NK-92 (cell line): ENCODE data around the gene GALNT7.
"Not testable (repeated sequence)": the region's sequence is repeated elsewhere in the genome, so short reads cannot be mapped to it uniquely, and the experiment has no call there.

Experiments
- DNase-seq: peaks from one replicate; lab custom pipeline; 2025; ENCODE audit not compliant: unreplicated experiment; lab: John Stamatoyannopoulos, UW

GALNT7 gene

DNA sequence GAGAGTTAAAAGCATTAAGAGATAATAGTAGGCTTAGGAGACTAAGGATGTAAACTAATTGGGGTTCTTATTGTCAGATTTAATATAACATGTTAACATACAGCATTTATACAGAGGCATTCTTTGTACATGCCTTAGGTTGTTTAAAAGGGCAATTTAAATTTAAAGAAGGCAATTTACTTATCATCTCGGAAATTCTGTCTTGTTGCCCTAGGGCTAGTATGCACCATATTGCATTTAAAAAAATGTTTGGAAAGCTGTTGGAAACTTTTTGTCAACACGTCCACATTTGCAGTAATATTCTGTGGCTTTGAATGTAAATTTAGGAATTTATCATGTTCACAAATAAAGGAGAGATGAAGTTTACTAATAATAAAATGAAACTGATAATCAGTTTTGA lies 25.5 kb downstream of the GALNT7 start:
- no peak for DNase-seq

DNA sequence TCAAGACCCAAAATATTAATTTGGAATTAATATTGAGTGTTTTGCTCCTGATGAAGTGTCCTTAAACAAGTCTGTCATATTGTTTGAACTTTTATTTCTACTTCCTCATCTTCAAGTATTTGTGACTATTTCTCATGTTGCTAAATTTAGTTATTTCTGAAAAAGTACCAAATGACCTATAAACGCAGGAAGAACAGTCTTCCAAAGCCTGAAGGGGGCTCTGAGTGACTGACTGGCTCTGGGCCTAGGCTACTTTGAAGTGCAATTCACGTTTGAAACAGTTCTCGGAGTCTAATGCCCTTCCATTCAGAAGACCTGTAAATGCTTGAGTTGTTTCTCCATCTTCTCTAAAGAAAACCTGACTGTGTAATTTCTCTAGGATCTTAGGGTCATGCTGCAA lies 26.5 kb downstream of the GALNT7 start:
- no peak for DNase-seq

DNA sequence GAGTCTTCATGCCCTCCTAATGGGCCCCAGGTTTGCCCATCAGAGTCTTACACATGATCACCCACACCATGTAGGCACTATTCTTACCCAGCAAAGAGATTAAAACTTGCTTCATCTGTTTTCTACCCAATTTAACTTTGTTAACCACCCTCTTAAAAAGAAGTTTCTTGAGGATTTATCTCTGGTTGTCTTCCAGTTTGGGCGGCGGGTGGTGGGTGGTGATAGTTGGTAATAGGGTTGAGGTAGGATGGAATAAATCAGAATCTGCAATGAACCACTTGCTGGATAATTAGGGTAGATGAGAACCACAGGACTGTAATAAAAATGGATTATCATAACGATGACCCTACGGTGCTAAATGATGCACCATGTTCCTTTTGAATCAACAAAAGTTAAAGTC lies 30.9 kb downstream of the GALNT7 start:
- no peak for DNase-seq

DNA sequence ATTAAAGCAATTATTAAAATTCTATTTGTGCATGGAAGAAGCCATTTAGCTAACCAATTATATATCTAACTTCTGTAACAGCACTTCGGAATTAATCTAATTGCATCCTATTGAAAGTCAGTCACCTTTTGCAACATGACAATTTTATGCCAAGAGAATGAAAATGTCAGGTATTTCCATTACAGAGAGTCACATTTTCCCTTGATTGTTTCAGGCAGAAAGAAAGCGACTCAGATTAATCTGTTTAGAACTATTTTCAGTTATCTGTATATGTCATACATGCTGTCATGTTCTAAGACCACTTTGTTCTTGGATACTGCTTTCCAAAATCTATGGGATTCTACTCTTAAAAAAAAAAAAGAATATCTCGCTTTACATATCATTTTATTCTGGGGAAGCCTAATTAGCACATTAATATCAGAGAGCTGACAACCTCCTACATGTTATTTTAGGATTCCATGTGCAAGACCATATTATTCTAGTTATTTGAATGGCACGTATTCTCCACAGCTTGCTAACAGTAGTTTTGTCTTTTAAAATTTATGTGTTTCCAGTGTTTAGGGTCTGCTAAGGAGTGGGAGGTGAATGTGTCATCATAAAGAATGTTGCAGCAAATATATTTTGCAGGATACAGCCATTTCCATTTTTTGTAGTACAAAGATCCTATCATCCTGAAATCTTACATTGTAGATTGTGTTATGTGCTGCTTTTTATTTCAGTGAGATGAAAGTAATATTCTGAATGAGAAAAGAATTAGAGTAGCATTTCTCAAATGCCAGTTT lies 31.7 kb downstream of the GALNT7 start:
- no peak for DNase-seq

DNA sequence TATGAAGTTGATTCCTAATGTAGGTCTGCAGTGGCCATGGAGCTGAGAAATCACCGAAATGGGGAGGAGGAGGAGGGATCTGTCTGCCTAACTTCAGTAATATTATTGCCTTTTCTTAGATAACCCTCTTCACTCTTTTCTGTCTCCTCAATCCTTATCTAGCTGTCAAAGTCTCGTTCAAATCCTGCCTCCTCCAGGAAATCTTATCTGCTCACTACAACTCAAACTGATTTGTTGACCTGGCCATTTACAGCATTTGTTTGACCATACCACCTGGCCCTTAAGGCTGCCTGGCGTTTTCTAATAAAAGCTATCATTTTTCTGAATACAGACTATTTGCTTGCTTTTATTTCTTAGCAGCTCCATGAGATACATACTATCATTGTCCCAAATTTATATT lies 33.8 kb downstream of the GALNT7 start:
- no peak for DNase-seq

DNA sequence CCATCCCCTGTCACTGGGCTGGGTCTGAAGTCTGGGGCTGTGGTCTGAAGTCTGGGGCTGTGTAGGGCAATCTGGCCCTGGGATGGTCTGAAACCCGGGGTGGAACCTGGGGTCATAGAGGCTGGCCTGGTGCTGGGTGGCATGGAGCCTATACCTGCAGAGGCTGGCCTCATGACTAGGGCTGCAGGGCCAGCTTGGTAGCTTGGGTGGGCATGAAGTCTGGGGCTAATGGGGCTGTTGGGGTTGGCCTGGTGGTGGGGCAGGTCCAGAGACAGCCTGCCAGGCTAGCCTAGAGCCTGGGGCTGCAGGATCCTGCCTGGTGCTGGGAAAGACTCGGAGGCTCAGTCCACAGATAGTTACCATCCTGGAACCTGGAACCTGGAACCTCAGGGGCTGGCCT lies 37.0 kb downstream of the GALNT7 start:
- no peak for DNase-seq

DNA sequence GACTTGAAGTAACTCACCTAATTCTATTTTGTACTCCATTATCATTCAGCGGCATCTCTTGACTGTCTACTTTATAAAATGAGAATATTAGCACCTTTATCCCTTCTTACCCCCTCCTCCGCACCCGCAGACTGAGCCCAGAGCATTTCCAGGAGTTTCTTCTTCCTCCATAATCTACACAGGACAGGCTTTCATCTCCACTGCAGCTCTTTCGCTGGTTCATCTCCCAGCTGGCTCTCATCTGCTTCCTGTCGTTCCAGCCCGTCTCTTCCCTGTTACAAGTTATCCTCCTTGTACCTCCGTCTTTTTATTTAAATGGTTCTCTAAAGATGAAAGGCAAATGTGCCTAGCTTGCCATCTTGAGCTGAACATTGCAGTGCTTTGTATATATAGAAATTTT lies 39.8 kb downstream of the GALNT7 start:
- DNase-seq: no peak

DNA sequence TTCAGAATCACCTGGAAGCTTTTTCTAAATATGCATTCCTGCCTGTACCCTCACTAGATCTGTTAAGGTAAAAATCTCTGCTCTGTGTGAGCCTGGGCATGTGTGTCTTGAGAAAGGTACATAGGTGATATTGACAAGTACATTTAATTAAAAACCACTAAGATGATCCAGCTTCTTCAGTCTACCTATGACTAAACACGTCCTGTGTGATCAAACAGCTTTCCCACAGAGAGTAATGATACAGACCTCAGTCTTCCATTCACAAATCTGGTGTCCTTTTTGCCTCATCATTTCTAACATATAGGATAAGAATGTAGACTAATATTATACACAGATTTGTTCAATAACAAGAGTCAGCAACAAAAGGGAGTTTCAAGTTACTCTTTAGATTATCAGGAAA lies 42.6 kb downstream of the GALNT7 start:
- DNase-seq: no peak

DNA sequence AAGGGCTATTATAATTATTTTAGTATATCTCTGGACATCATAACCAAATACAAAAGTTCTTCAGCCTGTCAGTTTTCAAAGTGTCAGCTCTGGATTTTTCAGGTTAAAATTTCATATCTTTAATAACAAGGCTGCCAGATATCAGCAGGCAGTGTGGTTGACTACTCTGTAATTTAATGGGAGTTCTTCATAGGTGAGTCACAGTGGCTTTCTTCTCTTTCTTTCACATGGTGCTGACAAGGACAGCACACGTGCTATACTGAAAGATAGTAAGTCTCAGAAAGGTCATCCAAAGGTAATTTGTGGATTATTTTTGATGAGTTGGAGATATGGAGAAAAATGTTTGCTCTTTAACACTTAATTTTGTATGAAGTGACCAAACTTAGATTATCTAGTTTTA lies 43.2 kb downstream of the GALNT7 start:
- no peak for DNase-seq

DNA sequence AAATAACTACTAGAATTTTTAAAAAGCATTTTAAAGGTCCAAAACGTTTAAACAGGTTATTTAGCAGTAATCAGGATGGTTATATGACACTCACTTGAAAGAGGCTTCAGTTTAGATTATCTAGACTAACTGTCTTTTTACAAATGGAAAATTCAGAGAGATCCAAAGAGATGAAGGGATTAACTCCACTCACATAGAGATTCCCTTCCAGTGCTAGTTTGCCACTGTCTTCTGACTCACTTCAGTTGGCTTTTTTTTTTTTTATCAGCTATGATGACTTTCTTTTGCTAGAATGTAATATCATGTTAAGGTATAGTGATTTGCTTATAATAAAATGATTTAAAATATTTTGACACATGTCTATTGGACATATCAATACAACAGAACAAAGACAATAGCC lies 43.8 kb downstream of the GALNT7 start:
- DNase-seq: no peak

DNA sequence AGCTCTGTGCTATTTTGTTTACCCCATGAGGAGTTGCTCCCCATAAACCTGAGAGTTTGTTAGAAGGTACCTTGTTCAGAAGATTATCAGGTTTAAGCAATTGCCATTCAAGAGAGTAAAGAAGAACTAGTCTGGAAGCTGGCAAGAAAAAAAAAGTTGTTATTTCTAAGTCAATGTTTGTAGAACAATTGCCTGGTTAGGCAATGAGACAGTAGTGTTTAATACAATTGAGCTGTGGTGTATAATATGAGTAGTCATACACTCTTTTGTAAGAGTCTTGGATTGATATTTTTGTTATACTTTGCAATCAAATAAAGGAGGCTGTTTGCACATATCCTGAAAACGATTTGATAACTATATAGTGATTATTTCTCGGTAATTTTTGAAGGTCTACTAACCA lies 44.7 kb downstream of the GALNT7 start:
- no peak for DNase-seq

DNA sequence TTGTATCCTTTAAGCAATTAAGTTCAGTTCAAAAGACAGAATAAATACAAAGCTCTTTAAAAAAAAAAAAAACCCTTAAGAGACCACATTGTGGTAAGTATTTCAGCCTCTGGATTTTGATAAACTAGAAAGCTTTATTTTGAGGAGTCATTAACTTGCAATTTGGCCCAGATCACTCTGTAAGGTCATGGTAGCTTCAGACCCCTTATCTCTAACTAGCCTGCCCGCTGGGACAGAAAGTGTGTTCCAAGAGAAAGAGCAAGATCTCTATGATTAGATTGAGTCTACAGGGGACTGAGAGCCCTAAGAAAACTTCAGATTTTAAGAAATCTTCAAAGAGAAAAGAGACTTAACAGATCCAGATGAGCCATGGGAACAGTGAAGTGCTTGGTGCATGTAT lies 45.6 kb downstream of the GALNT7 start:
- no peak for DNase-seq

DNA sequence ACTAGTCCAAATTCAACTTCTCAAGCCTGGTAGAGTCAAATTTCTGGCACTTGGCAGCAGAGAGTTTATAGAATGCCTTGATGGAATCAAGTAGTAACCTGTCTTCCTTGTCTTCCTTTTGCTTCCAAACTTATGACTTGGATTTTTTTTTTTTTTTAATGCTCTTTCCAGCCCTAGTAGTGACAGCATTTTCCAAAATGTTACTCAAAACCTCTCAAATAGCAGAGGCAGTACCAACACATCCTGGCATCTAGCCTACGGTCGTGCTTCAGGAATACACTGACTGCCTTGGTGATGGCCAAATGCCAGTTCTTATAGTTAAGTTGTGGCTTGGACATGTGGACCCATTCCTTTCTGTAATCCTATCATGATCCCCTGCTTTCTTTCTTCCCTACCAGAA lies 46.0 kb downstream of the GALNT7 start:
- DNase-seq: no peak

DNA sequence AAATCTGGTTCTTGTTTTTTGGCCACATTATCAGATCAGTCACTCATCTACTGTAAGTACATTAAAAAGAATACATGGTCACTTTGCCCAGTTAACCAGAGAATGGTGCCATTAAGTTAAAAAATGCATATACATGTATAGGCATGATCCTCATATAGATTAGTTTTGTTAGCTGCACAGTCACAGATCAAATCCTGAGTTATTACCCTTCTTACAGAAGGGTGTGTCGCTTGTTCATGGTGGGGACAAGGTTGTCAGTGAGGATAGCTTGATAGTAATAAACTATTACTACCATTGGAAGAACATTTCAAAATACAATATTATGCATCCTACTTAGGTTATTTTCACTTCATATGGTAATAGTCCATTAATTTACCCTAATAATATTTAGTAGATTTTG lies 48.5 kb downstream of the GALNT7 start:
- DNase-seq: no peak

DNA sequence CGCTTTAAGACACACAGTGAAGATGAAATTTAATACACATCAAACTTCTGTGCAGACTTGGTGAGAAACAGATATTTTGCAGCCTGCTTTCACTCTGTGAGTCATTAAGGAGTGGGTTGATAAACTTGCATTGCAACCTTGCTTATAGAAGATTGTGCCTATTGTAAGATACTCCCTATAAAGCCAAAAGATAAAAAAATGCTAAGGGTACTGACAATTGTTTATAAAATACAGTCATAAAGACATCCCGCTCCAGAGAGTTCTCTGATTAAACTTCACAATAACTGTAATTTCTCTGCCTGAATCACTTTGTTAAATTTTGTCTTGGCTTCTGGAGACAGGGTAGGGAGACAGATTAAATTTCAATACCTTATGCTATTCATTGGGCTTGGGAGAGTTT lies 49.1 kb downstream of the GALNT7 start:
- DNase-seq: no peak

DNA sequence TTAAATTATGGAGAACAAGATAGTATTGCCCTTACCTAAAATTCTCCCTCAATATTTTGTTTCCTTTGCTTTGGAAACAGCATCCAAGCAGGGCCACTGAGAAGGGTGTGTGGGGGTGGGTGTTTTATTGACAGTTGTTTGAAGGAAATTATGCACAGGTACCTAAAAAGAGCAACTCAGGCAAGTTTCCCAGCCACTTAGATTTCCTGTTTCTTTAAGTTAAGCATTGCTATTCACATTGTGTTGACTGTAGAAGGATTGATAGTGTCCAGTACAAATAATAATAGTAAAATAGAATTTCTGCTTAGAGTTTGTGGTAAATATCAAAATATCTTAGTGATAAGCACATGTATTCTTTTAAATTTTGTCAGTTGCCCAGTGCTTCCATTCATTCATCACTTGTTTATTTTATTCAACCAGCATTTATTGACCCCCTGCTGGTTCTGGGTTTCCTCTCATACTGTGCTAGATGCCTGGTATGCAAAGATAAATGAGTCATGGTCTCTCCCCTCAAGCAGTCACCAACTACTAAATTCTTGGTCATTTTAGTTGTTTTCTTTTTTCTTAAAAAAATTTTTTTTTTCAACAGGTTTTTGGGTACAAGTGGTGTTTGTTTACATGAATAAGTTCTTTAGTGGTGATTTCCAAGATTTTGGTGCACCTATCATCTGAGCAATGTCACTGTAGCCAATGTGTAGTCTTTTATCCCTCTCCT lies 50.0 kb downstream of the GALNT7 start:
- no peak for DNase-seq

DNA sequence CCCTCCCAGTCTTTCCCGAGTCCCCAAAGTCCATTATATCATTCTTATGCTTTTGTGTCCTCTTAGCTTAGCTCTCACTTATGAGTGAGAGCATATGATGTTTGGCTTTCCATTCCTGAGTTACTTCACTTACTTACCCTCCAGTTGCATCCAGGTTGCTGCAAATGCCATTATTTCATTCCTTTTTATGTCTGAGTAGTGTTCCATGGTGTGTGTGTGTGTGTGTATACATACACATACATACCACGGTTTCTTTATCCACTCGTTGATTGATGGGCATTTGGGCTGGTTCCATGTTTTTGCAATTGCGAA lies 50.5 kb downstream of the GALNT7 start:
- DNase-seq: not testable (repeated sequence)

DNA sequence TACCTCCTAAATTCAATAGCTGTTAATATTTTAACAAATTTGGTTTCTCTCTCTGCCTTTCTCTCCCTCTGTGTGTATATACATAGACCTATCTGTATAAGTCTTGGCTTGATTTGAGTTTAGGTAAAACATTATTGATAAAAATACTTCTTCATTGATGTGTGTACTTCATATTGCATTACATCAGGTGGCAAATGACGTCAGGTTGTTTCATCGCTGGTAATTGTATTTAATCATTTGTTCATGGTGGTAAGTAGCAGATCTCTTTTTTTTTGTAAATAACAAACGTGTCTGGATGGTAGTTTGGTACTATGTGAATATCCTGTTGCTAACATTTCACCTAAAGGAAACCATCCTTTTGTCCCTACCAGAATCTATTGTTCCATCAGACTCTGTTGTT lies 55.1 kb downstream of the GALNT7 start:
- DNase-seq: no peak

DNA sequence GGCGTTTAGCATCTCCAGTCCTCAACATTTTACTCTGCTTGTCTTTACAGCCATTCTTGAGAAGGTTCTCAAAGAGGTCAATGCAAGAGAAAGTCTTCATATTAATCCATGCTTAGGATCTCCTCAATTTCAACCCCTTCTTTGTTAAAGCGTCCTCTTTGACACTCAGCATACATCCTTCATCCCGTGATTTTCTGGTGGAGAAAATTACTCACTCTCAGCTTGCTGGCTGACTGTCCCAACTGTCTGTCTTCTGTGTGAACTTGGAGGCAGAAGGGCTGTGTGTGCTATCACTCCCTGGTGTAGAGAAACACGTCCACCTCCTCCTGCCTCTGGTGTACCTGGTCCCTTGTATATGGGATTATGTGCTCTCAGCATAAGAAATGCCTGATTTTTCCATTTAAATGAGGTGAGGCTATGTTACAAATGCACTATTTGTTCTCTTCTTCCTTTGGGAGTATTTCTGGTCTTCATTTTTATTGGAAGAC lies 57.8 kb downstream of the GALNT7 start:
- DNase-seq: no peak

DNA sequence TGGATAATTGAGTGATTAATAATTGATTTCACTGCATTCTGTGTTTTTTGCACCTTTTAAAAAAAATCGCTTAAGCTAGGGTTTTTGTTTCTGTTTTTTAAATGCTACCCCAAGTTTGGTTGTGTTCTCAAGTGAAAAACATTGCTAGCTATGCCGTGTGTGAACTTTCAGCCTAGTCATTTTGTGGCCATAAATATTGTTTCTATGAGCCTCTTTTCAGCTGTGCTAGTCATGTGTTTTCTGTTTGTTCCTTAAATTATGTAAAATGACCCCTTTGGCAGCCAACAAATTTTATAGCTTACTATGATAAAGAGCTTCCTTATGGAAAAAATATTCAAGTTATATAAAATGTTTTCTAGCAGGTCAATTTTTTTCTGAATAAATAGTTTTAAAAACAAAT lies 59.1 kb downstream of the GALNT7 start:
- DNase-seq: no peak

DNA sequence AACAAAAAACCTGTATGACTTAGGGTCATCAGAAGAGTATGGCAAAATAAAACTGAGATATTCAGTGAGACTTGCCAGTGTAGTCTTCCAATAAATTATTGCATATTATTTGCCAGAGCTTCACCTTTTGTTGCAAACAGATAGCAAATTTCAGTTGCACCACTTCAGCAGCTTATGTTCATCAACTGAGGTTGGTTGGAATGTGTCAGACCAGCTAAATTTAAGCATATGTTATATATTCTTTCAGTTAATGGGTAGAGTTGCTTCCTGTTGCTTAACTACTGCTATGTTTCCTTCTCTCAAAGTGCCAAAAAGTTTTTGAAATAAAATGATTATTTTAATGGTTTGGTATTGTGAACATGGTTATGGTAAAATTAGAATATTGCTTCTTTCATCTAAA lies 61.5 kb downstream of the GALNT7 start:
- no peak for DNase-seq

DNA sequence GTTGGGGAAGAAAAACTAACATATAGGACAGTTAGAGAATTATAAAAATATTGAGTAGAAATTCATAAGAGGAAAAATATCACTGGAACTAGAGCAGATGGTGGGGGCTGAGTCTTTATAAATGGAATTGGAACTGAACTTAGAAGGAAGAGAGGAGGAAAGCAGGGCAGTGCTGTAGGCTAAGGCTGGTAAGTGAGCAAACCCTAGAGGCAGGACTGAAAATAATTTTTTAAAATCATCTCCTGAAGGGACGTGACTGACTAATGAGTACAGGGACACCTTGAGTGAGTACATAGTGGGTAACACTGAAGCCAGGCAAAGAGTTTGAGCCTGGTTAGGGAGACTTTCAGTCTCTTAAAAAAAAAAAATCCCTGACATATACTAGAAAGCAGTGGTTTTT lies 63.3 kb downstream of the GALNT7 start:
- DNase-seq: no peak

DNA sequence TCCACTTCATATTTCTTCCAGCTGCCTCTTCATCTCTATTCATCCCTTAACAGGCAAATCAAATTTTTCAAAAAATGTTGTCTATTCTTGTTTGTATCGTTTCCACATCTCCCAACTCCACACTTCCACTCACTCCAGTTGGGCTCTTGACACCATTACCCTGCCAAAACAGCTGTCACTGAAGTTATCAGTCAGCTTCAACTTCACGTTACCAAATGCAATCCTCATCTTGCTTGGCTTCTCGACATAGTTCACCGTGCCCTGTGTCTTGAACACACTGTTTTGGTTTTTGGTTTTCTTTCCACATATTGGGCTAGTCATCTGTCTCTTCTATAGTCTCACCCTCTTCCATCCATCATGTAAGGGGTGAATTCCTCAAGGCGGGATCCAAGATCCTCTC lies 65.2 kb downstream of the GALNT7 start:
- DNase-seq: no peak
